ENCODE results near the gene SAMD3. TPM values are rescaled to one million over a fixed set of nuclear protein-coding genes. Genes with fewer than 3 reads are reported as not detected.

Gene SAMD3
- total RNA-seq, 1 donor from 2014 or later = 5.5 TPM

GRCh38 chr6:130188207-130188899 lies 34.4 kb downstream of the SAMD3 start:
- H3K27me3 ChIP-seq (ENCODE audit: low read depth) = no peaks in the 10 kb centered on the region
- no peaks in the 10 kb centered on the region for H3K9me3 ChIP-seq
- no peaks in the 10 kb centered on the region for H3K36me3 ChIP-seq
- intact Hi-C loops (cut with DNase I) = no loop called here
- TF ChIP-seq CTCF (IDR thresholded peaks at IDR 0.05) = no peak
- no peaks in the 10 kb centered on the region for H3K4me1 ChIP-seq
- DNase-seq = no peak
- H3K4me3 ChIP-seq = no peak overlapping the region
- ATAC-seq = no peak
- no peak overlapping the region for H3K27ac ChIP-seq

- Histone ChIP-seq H3K4me1 (no peaks in the 10 kb centered on the region), H3K27me3 (ENCODE audit: low read depth) (no peaks in the 10 kb centered on the region), H3K36me3 (no peaks in the 10 kb centered on the region), H3K4me3 (no peak overlapping the region), H3K9me3 (no peaks in the 10 kb centered on the region), H3K27ac (no peak overlapping the region)
- DNase-seq (no peak), ATAC-seq (no peak)
- no peak for TF ChIP-seq CTCF (IDR thresholded peaks at IDR 0.05)
- intact Hi-C loops (cut with DNase I) = no loop called here
Measured at GRCh38 chr6:130187335-130188206, 35.2 kb downstream of the SAMD3 start.

GRCh38 chr6:130185658-130186057 lies 37.1 kb downstream of the SAMD3 start:
- DNase-seq = no peak
- H3K36me3 ChIP-seq = no peaks in the 10 kb centered on the region
- no peaks in the 10 kb centered on the region for H3K9me3 ChIP-seq
- H3K4me1 ChIP-seq = no peaks in the 10 kb centered on the region
- H3K4me3 ChIP-seq = no peak overlapping the region
- TF ChIP-seq CTCF (IDR thresholded peaks at IDR 0.05) = no peak
- intact Hi-C loops (cut with DNase I) = no loop called here
- no peak overlapping the region for H3K27ac ChIP-seq
- H3K27me3 ChIP-seq (ENCODE audit: low read depth) = no peaks in the 10 kb centered on the region
- ATAC-seq = no peak

- ATAC-seq = peak; percentile 43 to 45
- H3K4me3 ChIP-seq = no peak overlapping the region
- H3K27ac ChIP-seq = no peak overlapping the region
- no peaks in the 10 kb centered on the region for H3K9me3 ChIP-seq
- intact Hi-C loops (cut with DNase I) = no loop called here
- no peaks in the 10 kb centered on the region for H3K27me3 ChIP-seq (ENCODE audit: low read depth)
- no peak for DNase-seq
- no peaks in the 10 kb centered on the region for H3K36me3 ChIP-seq
- no peaks in the 10 kb centered on the region for H3K4me1 ChIP-seq
- TF ChIP-seq CTCF (IDR thresholded peaks at IDR 0.05) = no peak
Measured at GRCh38 chr6:130183271-130184222, 39.2 kb downstream of the SAMD3 start.

GRCh38 chr6:130182466-130182865 lies 40.3 kb downstream of the SAMD3 start:
- Histone ChIP-seq H3K4me3 (no peak overlapping the region), H3K9me3 (no peaks in the 10 kb centered on the region), H3K27ac (no peak overlapping the region), H3K36me3 (no peaks in the 10 kb centered on the region), H3K27me3 (ENCODE audit: low read depth) (no peaks in the 10 kb centered on the region), H3K4me1 (no peaks in the 10 kb centered on the region)
- no peak for TF ChIP-seq CTCF (IDR thresholded peaks at IDR 0.05)
- ATAC-seq = no peak
- no peak for DNase-seq
- intact Hi-C loops (cut with DNase I) = no loop called here

Measured in lower lobe of right lung (tissue), 2 donors.